GM18873 (cell line): ENCODE data around the gene CENPVL2.
"Not testable (repeated sequence)": the region's sequence is repeated elsewhere in the genome, so short reads cannot be mapped to it uniquely, and the experiment has no call there.

Source experiments
- ATAC-seq: cut with Tn5 transposase; IDR thresholded peaks from one replicate; pipeline ENCODE4 v1.9.1; 2021; ENCODE audit warnings: mild to moderate bottlenecking, moderate library complexity, moderate number of reproducible peaks; ENCODE audit not compliant: unreplicated experiment, low FRiP score

Gene CENPVL2

DNA sequence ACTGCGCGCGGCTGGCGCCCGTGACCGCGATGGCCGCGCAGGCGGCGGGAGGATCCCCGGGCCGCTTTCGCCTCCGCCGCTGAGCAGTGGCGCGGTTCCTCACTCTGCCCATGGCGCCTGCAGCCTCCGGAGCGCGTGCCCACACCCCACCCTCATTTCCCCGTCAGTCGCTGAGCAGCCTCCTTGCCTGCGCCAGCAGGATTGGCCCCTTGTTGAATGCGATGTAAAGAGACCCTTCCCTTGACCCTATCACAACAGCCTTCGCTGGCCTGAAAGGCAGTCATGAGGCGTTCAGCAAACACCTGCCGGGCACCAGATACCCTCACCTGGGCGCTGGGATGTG, at the start of gene CENPVL2:
Gene CENPVL2, minus strand, starts transcription at position 112 of the 343 bp plus-strand sequence. Its CDS starts 0 bp downstream, at position 112.
- not testable (repeated sequence) for ATAC-seq

- ATAC-seq = no peak
These were observed 45.6 kb upstream of the CENPVL2 start for GRCh38 chrX:51728202-51728601.

DNA sequence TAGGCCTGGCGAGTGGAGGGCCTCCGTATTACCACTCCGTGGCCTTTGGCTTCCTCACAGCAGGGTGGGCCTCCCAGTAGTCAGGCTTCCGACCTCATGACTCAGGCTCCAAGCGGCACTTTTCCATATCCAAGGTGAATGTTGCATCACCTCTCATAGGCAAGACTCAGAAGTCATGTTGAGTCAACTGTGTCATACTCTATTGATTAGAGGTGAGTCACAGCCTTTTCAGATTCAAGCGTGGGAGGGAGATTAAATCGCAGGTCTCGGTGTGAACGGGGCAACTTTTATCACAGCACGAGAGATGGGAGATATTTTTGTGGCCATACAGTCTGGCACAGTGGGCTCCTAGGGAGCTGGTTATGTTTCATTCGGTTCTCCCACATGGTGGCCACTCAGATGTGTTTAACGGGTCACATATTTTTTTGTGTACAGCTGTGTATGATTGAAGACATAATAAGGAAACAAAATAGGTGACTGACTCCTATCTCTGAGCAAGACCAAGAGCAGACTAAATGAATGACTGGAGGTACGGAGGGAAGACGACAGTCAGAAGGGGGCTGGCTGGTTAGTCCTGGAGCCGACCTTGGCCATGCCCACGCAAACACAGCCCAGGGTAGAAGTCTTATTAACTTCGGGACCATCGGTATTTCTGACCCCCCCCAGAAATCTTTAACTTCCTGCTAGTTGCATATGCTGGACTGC, 30.5 kb upstream of the CENPVL2 start:
- ATAC-seq = not testable (repeated sequence)

DNA sequence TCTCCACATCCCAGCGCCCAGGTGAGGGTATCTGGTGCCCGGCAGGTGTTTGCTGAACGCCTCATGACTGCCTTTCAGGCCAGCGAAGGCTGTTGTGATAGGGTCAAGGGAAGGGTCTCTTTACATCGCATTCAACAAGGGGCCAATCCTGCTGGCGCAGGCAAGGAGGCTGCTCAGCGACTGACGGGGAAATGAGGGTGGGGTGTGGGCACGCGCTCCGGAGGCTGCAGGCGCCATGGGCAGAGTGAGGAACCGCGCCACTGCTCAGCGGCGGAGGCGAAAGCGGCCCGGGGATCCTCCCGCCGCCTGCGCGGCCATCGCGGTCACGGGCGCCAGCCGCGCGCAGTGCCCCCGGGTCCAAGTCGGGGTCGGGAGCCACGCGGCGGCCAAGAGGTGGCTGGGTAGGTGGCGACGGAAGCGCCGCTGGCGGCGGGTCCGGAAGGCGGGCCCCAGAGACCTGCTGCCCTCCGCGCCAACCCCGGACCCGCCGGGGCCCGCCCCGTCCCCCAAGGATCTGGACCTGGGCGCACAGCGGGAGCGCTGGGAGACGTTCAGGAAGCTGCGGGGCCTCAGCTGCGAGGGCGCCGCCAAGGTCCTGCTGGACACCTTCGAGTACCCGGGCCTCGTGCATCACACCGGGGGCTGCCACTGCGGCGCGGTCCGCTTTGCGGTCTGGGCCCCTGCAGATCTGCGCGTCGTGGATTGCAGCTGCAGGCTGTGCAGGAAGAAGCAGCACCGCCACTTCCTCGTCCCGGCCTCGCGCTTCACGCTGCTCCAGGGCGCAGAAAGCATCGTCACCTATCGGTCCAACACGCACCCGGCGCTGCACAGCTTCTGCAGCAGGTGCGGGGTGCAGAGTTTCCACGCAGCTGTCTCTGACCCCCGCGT, 27.9 kb upstream of the CENPVL2 start, which contains the start of gene CENPVL1:
Gene CENPVL1, plus strand, starts transcription at position 236 of the 888 bp plus-strand sequence. Its CDS starts 0 bp downstream, at position 236.
- ATAC-seq = not testable (repeated sequence)

- ATAC-seq = no peak
These were observed 14.8 kb upstream of the CENPVL2 start for GRCh38 chrX:51697397-51697796.

DNA sequence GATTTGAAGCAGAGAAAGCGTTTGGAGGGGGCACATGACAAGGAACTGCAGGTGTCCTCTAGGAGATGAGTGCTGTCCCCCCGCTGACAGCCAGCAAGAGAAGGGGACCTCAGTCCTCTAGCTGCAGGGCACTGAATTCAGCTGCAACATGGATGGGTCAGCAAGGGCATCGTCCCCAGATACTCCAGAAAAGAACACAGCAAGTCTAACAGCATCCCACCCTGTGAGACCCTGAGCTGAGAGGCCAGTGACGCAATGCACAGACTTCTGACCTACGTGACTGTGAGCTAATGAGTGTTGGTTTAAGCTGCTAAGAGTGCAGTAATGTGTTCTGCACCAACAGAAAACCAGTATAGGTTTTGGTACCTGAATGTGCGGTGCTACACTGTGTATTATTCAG, 11.6 kb upstream of the CENPVL2 start:
- no peak for ATAC-seq

- not testable (repeated sequence) for ATAC-seq
These were observed 567 bp downstream of the CENPVL2 start for GRCh38 chrX:51681808-51682719.

GRCh38 chrX:51679689-51680433, 2.8 kb downstream of the CENPVL2 start:
- not testable (repeated sequence) for ATAC-seq

DNA sequence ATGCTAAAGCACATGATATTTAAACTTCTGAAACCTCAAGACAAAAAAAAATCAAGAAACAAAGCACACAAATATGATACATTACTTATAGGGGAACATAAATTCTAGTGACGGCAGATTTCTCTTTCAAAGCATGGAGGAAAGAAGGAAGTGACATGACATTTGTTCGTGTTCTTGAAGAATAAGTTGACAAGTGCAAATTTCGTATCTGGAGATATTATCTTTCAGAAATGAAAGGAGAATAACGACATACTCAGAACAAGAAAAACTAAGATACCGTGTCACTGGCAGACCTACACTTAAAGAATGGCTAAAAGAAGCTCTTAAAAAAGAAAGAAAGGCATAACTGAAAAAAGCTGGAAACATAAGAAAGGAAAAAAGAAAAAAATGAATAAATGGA, 16.6 kb downstream of the CENPVL2 start:
- ATAC-seq = no peak

DNA sequence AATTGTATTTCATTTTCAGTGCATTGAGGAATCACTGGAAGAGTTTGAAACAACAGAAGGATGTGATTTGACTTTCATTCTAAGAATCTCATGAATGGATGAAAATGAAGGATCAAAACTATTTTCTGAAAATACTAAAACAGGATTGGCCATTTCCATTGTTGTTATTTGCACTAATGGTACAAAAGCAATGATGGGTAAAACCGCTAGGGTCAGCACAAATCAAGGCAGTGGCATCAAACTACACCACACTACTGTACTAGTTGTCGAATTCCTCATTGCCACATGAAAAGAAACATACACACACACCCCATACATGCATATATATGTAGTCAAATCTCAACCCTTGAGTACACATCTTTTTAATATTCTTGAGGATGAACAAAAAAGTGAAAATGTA, 39.3 kb downstream of the CENPVL2 start:
- no peak for ATAC-seq

- ATAC-seq = no peak
These were observed 41.1 kb downstream of the CENPVL2 start for GRCh38 chrX:51641421-51642021.

DNA sequence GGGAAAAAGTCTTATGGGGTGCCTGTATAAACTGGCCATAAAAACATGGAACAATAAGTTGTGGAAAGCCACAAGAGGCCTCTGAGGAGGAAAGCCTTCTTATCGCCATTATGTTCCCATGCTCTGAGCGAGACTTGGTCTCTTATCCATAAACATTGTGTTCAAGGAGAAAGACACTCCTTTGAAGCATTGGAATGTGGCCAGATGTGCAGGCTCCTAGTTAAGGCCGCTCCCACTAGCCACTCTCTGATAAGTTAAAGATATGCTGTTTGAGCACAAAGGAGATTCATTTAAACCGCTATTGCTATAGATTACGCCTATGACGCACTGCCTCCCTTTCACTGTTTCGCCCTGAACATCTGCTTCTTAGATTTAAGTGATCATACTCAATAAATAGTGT, 46.1 kb downstream of the CENPVL2 start:
- not testable (repeated sequence) for ATAC-seq
